Stimulated activated naive B cell treated with anti-CD40 and anti-IgM and Interleukin-4, amounts not matched to agents 10 μg/mL and 1 μg/mL and 100 μg/mL, for 72 hours (primary cell): ENCODE measurements around the gene MYO16.
"Not testable (repeated sequence)": the region's sequence is repeated elsewhere in the genome, so short reads cannot be mapped to it uniquely, and the experiment has no call there.

ENCODE experiments used
- ATAC-seq, 2 donors: fragments of 150-1000 bp; cut with Tn5 transposase; replicated peaks; 2 replicates each; pipeline ENCODE4 v1.10.0; 2021; ENCODE audit warnings: moderate library complexity in 1 of 2
- DNase-seq: peaks from one replicate; pipeline ENCODE4 v3.0.0; 2021
- H3K27ac Mint-ChIP-seq: one replicate; pipeline ENCODE4 v1.8.0; 2022; ENCODE audit warnings: mild to moderate bottlenecking, mixed read lengths
- H3K27me3 Mint-ChIP-seq, 2 donors: one replicate each; pipeline ENCODE4 v1.8.0; 2022; ENCODE audit warnings: mixed read lengths in 2 of 2
- H3K36me3 Mint-ChIP-seq, 2 donors: one replicate each; pipeline ENCODE4 v1.8.0; 2022; ENCODE audit warnings: mixed read lengths in 2 of 2, mild to moderate bottlenecking in 1 of 2
- H3K4me1 Mint-ChIP-seq, 2 donors: one replicate each; pipeline ENCODE4 v1.8.0; 2022; ENCODE audit warnings: mixed read lengths in 2 of 2, mild to moderate bottlenecking in 1 of 2
- H3K4me3 Mint-ChIP-seq, 2 donors: one replicate each; pipeline ENCODE4 v1.8.0; 2022; ENCODE audit warnings: mild to moderate bottlenecking in 2 of 2, mixed read lengths in 2 of 2, moderate library complexity in 1 of 2
- H3K9me3 Mint-ChIP-seq, 2 donors: one replicate each; pipeline ENCODE4 v1.8.0; 2022; ENCODE audit warnings: mixed read lengths in 2 of 2, mild to moderate bottlenecking in 1 of 2

The MYO16 gene

DNA sequence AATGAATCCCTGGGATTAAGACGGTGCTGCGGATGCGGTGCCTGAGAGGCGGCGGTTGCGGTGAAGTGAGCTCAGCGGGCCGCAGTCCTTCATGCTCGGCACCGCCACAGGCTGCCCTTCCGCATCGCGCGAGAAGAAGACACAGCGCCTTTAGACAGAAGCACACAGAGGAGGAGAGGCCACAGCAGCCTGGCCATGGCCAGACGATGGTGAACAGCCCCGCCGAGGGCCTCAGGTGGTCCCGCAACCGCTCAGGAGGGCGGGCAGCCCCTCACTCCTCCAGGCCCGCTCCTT is 459.2 kb downstream of the MYO16 start:
- Mint-ChIP-seq H3K4me3 (no peak overlapping the region), H3K36me3 (no peaks in the 10 kb centered on the region), H3K27me3 (peaks cover 5% of the 10 kb centered on the region in 2 donors), H3K27ac (no peak overlapping the region), H3K9me3 (peaks cover 5 to 7% of the 10 kb centered on the region in 2 donors), H3K4me1 (peaks cover 0 to 2% of the 10 kb centered on the region in 2 donors)
- DNase-seq (no peak), ATAC-seq (no peak)

GRCh38 chr13:109090796-109091195 is 461.4 kb downstream of the MYO16 start:
- DNase-seq (no peak), ATAC-seq (no peak)
- Mint-ChIP-seq H3K4me1 (peaks cover 0 to 4% of the 10 kb centered on the region in 2 donors), H3K4me3 (no peak overlapping the region), H3K36me3 (no peaks in the 10 kb centered on the region), H3K27ac (no peak overlapping the region), H3K9me3 (peaks cover 8 to 10% of the 10 kb centered on the region in 2 donors), H3K27me3 (peaks cover 5 to 7% of the 10 kb centered on the region in 2 donors)

- Mint-ChIP-seq H3K9me3 (peaks cover 8 to 10% of the 10 kb centered on the region in 2 donors), H3K27me3 (peaks cover 5 to 7% of the 10 kb centered on the region in 2 donors), H3K36me3 (no peaks in the 10 kb centered on the region), H3K4me1 (peaks cover 0 to 4% of the 10 kb centered on the region in 2 donors), H3K4me3 (no peak overlapping the region), H3K27ac (no peak overlapping the region)
- no peak for ATAC-seq
- DNase-seq, result no peak
Observed at GRCh38 chr13:109091249-109091648, 461.8 kb downstream of the MYO16 start.

DNA sequence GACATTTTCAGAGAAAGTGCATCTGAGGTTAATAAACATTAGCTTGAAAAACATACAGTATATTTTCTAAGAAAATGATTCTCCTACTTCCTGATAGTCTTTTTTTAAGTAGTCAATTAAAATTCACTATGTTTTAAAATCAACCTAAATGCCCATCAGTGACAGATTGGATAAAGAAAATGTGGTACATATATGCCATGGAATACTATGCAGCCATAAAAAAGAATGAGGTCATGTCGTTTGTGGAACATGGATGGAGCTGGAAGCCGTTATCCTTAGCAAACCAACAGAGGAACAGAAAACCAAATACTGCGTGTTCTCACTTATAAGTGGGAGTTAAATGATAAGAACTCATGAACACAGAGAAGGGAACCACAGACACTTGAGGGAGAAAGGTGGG is 462.8 kb downstream of the MYO16 start:
- peaks cover 8 to 10% of the 10 kb centered on the region in 2 donors for H3K9me3 Mint-ChIP-seq
- not testable (repeated sequence) for H3K4me3 Mint-ChIP-seq, H3K27me3 Mint-ChIP-seq, H3K4me1 Mint-ChIP-seq, H3K27ac Mint-ChIP-seq, DNase-seq, H3K36me3 Mint-ChIP-seq, ATAC-seq

GRCh38 chr13:109093998-109094397 is 464.6 kb downstream of the MYO16 start:
- peaks cover 0 to 4% of the 10 kb centered on the region in 2 donors for H3K4me1 Mint-ChIP-seq
- no peaks in the 10 kb centered on the region for H3K36me3 Mint-ChIP-seq
- DNase-seq (no peak), ATAC-seq (no peak)
- peaks cover 10 to 16% of the 10 kb centered on the region in 2 donors for H3K9me3 Mint-ChIP-seq
- H3K27me3 Mint-ChIP-seq, result peaks cover 5 to 7% of the 10 kb centered on the region in 2 donors
- no peak overlapping the region for H3K27ac Mint-ChIP-seq
- no peak overlapping the region for H3K4me3 Mint-ChIP-seq

- Mint-ChIP-seq H3K9me3 (peaks cover 10 to 16% of the 10 kb centered on the region in 2 donors), H3K36me3 (no peaks in the 10 kb centered on the region), H3K27ac (no peak overlapping the region), H3K27me3 (peaks cover 5 to 7% of the 10 kb centered on the region in 2 donors), H3K4me1 (peaks cover 0 to 4% of the 10 kb centered on the region in 2 donors), H3K4me3 (no peak overlapping the region)
- DNase-seq (no peak), ATAC-seq (no peak)
Observed at GRCh38 chr13:109095126-109095525, 465.7 kb downstream of the MYO16 start.

DNA sequence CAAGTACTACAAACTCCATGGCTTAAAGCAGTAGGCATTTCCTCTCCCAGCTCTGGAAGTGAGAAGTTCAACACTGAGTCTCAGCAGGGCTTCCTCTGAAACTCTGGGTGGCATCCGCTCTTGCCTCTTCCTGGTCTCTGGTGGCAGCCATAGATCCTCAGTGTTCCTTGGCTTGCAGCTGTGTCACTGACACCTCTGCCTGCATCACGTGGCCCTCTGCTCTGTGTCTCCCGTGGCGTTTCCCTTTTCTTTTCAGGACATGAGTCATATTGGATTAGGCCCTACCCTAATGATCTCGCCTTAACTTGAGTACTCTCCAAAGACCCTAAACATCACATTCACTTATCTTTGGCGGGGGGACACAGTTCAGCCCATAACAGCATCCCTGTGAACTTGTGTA is 466.7 kb downstream of the MYO16 start:
- H3K27ac Mint-ChIP-seq, result no peak overlapping the region
- no peak overlapping the region for H3K4me3 Mint-ChIP-seq
- no peaks in the 10 kb centered on the region for H3K36me3 Mint-ChIP-seq
- peaks cover 0 to 4% of the 10 kb centered on the region in 2 donors for H3K4me1 Mint-ChIP-seq
- ATAC-seq, result no peak
- no peak for DNase-seq
- peaks cover 5 to 7% of the 10 kb centered on the region in 2 donors for H3K27me3 Mint-ChIP-seq
- H3K9me3 Mint-ChIP-seq, result peaks cover 10 to 16% of the 10 kb centered on the region in 2 donors

GRCh38 chr13:109100705-109101304 is 471.4 kb downstream of the MYO16 start:
- H3K27ac Mint-ChIP-seq, result no peak overlapping the region
- H3K27me3 Mint-ChIP-seq, result peaks cover 0 to 6% of the 10 kb centered on the region in 2 donors
- no peak overlapping the region for H3K4me3 Mint-ChIP-seq
- ATAC-seq (no peak), DNase-seq (no peak)
- H3K36me3 Mint-ChIP-seq, result no peaks in the 10 kb centered on the region
- H3K9me3 Mint-ChIP-seq, result peaks cover 1 to 5% of the 10 kb centered on the region in 2 donors
- H3K4me1 Mint-ChIP-seq, result no peaks in the 10 kb centered on the region

GRCh38 chr13:109101550-109102144 is 472.2 kb downstream of the MYO16 start:
- Mint-ChIP-seq H3K27ac (no peak overlapping the region), H3K4me3 (no peak overlapping the region), H3K4me1 (no peaks in the 10 kb centered on the region), H3K27me3 (peaks cover 0 to 6% of the 10 kb centered on the region in 2 donors), H3K9me3 (peaks cover 1 to 5% of the 10 kb centered on the region in 2 donors), H3K36me3 (no peaks in the 10 kb centered on the region)
- DNase-seq (no peak), ATAC-seq (no peak)

DNA sequence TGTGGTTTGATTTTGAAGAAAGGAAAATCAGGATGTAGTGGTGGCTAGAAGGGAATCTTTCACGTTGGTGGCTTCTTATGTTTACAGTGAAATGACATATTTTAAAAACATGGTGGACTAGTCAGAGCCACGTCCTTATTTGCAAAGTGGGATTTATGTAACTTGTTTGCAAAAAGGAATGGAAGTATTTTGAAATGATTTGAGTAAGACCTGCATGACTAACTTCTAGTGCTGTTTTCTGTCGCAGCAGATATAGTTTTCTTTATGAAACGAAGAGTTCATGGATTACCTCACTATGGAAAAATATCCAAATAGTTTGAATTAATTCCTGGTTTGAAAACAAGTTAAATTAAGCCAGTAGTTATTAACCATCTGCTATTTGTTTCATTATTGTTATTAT is 476.5 kb downstream of the MYO16 start:
- no peaks in the 10 kb centered on the region for H3K4me1 Mint-ChIP-seq
- no peaks in the 10 kb centered on the region for H3K9me3 Mint-ChIP-seq
- peaks cover 0 to 14% of the 10 kb centered on the region in 2 donors for H3K27me3 Mint-ChIP-seq
- H3K36me3 Mint-ChIP-seq, result no peaks in the 10 kb centered on the region
- no peak overlapping the region for H3K27ac Mint-ChIP-seq
- DNase-seq (no peak), ATAC-seq (no peak)
- H3K4me3 Mint-ChIP-seq, result no peak overlapping the region

DNA sequence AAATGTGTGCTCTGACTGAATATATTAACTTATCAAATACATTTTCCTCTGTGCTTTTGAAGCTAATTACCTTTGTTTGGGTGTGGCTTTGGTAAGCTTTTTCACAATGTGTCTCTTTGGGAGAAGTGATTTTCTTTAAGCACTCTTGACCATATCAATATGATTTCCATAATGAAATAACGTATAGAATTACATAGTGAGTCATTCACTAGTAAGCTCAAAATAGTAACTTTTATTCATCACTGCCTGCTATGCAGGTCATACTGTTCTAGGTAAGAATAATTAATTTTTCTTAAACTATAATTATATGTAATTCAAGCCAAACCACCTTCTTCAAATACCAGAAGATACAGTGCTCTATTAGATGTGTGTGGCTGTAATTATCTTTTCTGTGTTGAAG is 480.7 kb downstream of the MYO16 start:
- no peaks in the 10 kb centered on the region for H3K9me3 Mint-ChIP-seq
- ATAC-seq (no peak), DNase-seq (no peak)
- no peak overlapping the region for H3K4me3 Mint-ChIP-seq
- H3K27me3 Mint-ChIP-seq, result peaks cover 6 to 14% of the 10 kb centered on the region in 2 donors
- no peaks in the 10 kb centered on the region for H3K36me3 Mint-ChIP-seq
- H3K27ac Mint-ChIP-seq, result no peak overlapping the region
- peaks cover 0 to 2% of the 10 kb centered on the region in 2 donors for H3K4me1 Mint-ChIP-seq

GRCh38 chr13:109111141-109111540 is 481.7 kb downstream of the MYO16 start:
- Mint-ChIP-seq H3K27ac (no peak overlapping the region), H3K27me3 (peaks cover 6 to 14% of the 10 kb centered on the region in 2 donors), H3K9me3 (no peaks in the 10 kb centered on the region), H3K4me3 (no peak overlapping the region), H3K36me3 (no peaks in the 10 kb centered on the region), H3K4me1 (peaks cover 0 to 2% of the 10 kb centered on the region in 2 donors)
- ATAC-seq, result no peak
- no peak for DNase-seq

GRCh38 chr13:109113427-109113826 is 484.0 kb downstream of the MYO16 start:
- Mint-ChIP-seq H3K36me3 (no peaks in the 10 kb centered on the region), H3K27me3 (peaks cover 14 to 16% of the 10 kb centered on the region in 2 donors), H3K4me3 (no peak overlapping the region), H3K9me3 (no peaks in the 10 kb centered on the region), H3K27ac (no peak overlapping the region), H3K4me1 (peaks cover 0 to 2% of the 10 kb centered on the region in 2 donors)
- ATAC-seq (peak; percentile 27 to 47), DNase-seq (no peak)

- DNase-seq (no peak), ATAC-seq (no peak)
- Mint-ChIP-seq H3K27ac (no peak overlapping the region), H3K4me1 (peaks cover 0 to 2% of the 10 kb centered on the region in 2 donors), H3K27me3 (peaks cover 10 to 17% of the 10 kb centered on the region in 2 donors), H3K36me3 (no peaks in the 10 kb centered on the region), H3K4me3 (no peak overlapping the region), H3K9me3 (no peaks in the 10 kb centered on the region)
Observed at GRCh38 chr13:109114162-109114561, 484.8 kb downstream of the MYO16 start.

DNA sequence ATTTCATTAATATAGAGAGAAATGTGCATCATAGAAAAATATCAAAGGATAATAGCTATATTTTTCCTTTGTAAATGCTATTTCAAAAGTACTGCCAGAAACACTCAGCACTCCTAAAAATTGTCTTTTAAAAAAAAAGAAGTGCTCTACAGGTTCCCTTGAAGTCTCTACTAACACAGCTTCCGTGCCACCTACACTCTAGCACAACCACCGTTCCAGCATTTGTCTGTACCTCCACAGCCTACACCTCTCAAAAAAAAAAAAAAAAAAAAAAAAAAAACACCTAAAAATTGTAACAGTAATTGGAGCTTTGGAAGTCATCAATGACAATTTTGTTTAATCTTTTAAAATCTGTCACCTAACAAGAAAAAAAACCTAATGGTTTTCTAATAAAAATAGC is 485.6 kb downstream of the MYO16 start:
- no peaks in the 10 kb centered on the region for H3K36me3 Mint-ChIP-seq
- no peak for DNase-seq
- H3K4me3 Mint-ChIP-seq, result no peak overlapping the region
- H3K27me3 Mint-ChIP-seq, result peaks cover 6 to 17% of the 10 kb centered on the region in 2 donors
- H3K9me3 Mint-ChIP-seq, result no peaks in the 10 kb centered on the region
- H3K27ac Mint-ChIP-seq, result no peak overlapping the region
- no peak for ATAC-seq
- H3K4me1 Mint-ChIP-seq, result peaks cover 0 to 2% of the 10 kb centered on the region in 2 donors
